ENCODE results near the gene TNS3.
A peak's percentile ranks its signal among the peaks of the same experiment; 100 is the strongest.

TNS3 gene

DNA sequence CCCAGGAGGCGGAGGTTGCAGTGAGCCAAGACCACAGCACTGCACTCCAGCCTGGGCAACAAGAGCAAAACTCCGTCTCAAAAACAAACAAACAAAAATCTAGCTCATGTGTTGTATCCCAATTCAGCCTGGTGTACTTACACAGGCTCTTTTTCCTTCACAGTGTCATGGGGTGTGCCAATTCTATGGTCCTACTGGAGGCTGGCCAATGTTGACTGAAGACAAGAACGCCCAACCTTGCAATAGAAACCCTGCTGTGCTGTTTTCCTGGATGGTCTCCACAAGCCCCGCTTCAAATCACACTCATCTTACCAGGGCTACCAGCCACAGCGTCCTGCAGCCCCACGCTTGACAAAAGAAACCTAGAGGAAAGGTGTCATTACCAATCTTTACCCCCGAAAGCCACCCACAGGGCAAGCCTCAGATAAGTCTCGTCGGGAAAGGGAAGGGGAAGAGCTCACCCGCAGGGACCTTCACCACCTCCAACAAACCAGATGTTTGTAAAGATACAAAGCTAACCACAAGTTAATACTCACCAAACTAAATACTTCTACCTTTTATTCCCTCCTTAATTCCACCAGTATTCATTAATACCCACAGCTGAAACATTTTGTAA lies 64.8 kb downstream of the TNS3 start:
- 0% methylated on average over 2 of the region's 10 CpGs for WGBS (ENCODE audit: insufficient coverage)
- POLR2A ChIA-PET: interaction anchor here (0.6 to 1.4 kb wide), 3 partner anchors 34 to 54 kb away, joined by 4 to 7 read pairs (median 4); no protein-coding TSS in a partner anchor

DNA sequence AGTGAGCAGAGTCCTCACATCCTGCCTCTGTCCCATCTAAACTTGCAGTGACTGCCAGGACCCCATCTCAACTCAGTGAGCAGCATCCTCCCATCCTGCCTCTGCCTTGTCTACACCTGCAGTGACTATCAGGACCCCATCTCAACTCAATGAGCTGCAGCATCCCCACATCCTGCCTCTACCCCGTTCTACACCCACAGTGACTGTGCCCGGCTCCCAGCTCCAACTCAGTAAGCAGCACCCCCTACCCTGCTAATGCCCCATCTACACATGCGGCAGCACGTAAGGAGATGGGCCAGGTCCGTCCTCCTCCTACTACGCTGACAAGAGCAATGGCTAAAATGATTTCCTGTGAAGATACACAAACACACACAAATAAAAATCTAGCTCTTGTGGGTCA lies 65.5 kb downstream of the TNS3 start:
- no peaks in the 10 kb centered on the region for H3K9me3 ChIP-seq (ENCODE audit: control extremely low read depth in 1 of 5, control insufficient read depth in 4 of 5, insufficient read depth in 2 of 5, low read depth in 1 of 5, low read length in 4 of 5)
- peak in 1 of 3 donors; percentile 33 for DNase-seq
- H3K27ac ChIP-seq (ENCODE audit: insufficient read depth in 1 of 2, low read depth in 1 of 2, low read length in 2 of 2, poor library complexity in 1 of 2, severe bottlenecking in 2 of 2): no peak overlapping the region
- CTCF ChIA-PET: interaction anchor here (0.7 to 2.2 kb wide), 11 partner anchors 9 to 65 kb away, joined by 3 to 15 read pairs (median 3); partner anchors contain the start of gene TNS3
- H3K36me3 ChIP-seq (ENCODE audit: control insufficient read depth in 4 of 4, insufficient read depth in 4 of 4, low read length in 3 of 4): peaks cover 2 to 31% (median 15%) of the 10 kb centered on the region in 4 experiments
- 60% methylated on average over 2 of the region's 6 CpGs for WGBS (ENCODE audit: insufficient coverage)
- POLR2A ChIA-PET: interaction anchor here (0.6 to 1.4 kb wide), 2 partner anchors 34 to 52 kb away, joined by 4 to 7 read pairs; no protein-coding TSS in a partner anchor
- H3K4me3 ChIP-seq (ENCODE audit: control insufficient read depth in 1 of 7, extremely low read depth in 1 of 7, insufficient read depth in 4 of 7, low read depth in 2 of 7, low read length in 6 of 7): peak overlapping the region in 1 of 7 experiments; percentile 11
- no peaks in the 10 kb centered on the region for H3K27me3 ChIP-seq (replicated peaks in 2 of 5; ENCODE audit: control insufficient read depth in 4 of 5, insufficient read depth in 5 of 5, low read length in 4 of 5)
- H3K4me1 ChIP-seq (ENCODE audit: control extremely low read depth in 1 of 4, control insufficient read depth in 4 of 4, insufficient read depth in 4 of 4, low read length in 3 of 4): peaks cover 12 to 79% (median 54%) of the 10 kb centered on the region in 4 experiments

More for the DNA sequence above, 64.8 kb downstream of the TNS3 start:
- Histone ChIP-seq H3K9me3 (ENCODE audit: control extremely low read depth in 1 of 5, control insufficient read depth in 4 of 5, insufficient read depth in 2 of 5, low read depth in 1 of 5, low read length in 4 of 5) (no peaks in the 10 kb centered on the region), H3K4me3 (ENCODE audit: control insufficient read depth in 1 of 7, extremely low read depth in 1 of 7, insufficient read depth in 4 of 7, low read depth in 2 of 7, low read length in 6 of 7) (peak overlapping the region in 4 of 7 experiments; percentile 8 to 45 (median 36)), H3K27me3 (replicated peaks in 2 of 5; ENCODE audit: control insufficient read depth in 4 of 5, insufficient read depth in 5 of 5, low read length in 4 of 5) (no peaks in the 10 kb centered on the region), H3K27ac (ENCODE audit: insufficient read depth in 1 of 2, low read depth in 1 of 2, low read length in 2 of 2, poor library complexity in 1 of 2, severe bottlenecking in 2 of 2) (no peak overlapping the region), H3K36me3 (ENCODE audit: control insufficient read depth in 4 of 4, insufficient read depth in 4 of 4, low read length in 3 of 4) (peaks cover 3 to 29% (median 13%) of the 10 kb centered on the region in 4 experiments), H3K4me1 (ENCODE audit: control extremely low read depth in 1 of 4, control insufficient read depth in 4 of 4, insufficient read depth in 4 of 4, low read length in 3 of 4) (peaks cover 12 to 73% (median 52%) of the 10 kb centered on the region in 4 experiments)
- peak; percentile 82 to 95 (median 93) for DNase-seq
- CTCF ChIA-PET: interaction anchor here (0.7 to 2.2 kb wide), 10 partner anchors 10 to 65 kb away, joined by 3 to 15 read pairs (median 4); partner anchors contain the start of gene TNS3

DNA sequence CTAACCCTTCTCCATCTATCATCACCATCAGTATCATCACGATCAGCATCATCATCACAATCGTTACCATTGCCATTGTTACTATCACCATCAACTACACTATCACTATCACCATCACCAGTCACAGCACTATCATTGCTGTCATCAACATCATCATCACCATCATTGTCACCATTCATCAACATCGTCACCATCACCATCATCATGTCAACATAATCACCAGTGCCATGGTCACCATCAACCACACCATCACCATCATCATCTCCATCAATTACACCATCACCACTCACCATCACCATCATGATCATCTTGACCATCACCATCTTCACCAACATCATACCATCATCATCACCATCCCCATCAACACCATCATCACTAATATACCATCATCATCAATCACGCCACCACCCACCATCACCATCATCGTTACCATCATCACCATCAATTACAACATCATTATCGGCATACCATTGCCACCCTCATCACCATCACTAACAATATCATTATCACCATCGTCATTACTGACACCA lies 66.5 kb downstream of the TNS3 start:
- CTCF ChIA-PET: interaction anchor here (1.5 to 2.2 kb wide), 3 partner anchors 8 to 64 kb away, joined by 3 to 15 read pairs (median 8); no protein-coding TSS in a partner anchor
- H3K4me1 ChIP-seq (ENCODE audit: control extremely low read depth in 1 of 4, control insufficient read depth in 4 of 4, insufficient read depth in 4 of 4, low read length in 3 of 4): peaks cover 12 to 69% (median 51%) of the 10 kb centered on the region in 4 experiments

DNA sequence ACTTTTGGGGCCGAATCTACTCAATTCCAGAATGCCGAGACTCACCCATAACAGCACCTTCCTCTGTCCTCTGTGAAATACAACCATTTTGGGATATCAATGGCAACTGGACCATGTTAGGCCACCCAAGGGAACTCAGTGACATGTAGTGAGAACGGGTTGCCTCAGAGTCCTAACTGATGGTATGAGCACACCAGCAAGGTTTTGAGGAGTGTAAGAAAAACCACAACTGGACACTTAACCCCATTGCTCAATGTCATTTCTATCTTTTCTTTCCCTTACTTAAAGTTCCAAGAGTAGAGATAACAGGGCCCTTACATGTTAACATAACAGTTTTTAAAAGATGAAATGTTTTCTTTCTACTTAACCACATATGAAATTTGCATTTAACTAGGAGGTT lies 67.1 kb downstream of the TNS3 start:
- WGBS (ENCODE audit: insufficient coverage): 80% methylated on average over 1 of the region's 3 CpGs
- no peaks in the 10 kb centered on the region for H3K27me3 ChIP-seq (replicated peaks in 2 of 5; ENCODE audit: control insufficient read depth in 4 of 5, insufficient read depth in 5 of 5, low read length in 4 of 5)
- ChIA-PET CTCF (no interaction called here), POLR2A (no interaction called here)
- no peaks in the 10 kb centered on the region for H3K9me3 ChIP-seq (ENCODE audit: control extremely low read depth in 1 of 5, control insufficient read depth in 4 of 5, insufficient read depth in 2 of 5, low read depth in 1 of 5, low read length in 4 of 5)
- H3K4me3 ChIP-seq (ENCODE audit: control insufficient read depth in 1 of 7, extremely low read depth in 1 of 7, insufficient read depth in 4 of 7, low read depth in 2 of 7, low read length in 6 of 7): no peak overlapping the region
- no peak overlapping the region for H3K27ac ChIP-seq (ENCODE audit: insufficient read depth in 1 of 2, low read depth in 1 of 2, low read length in 2 of 2, poor library complexity in 1 of 2, severe bottlenecking in 2 of 2)
- H3K36me3 ChIP-seq (ENCODE audit: control insufficient read depth in 4 of 4, insufficient read depth in 4 of 4, low read length in 3 of 4): peaks cover 0 to 23% (median 11%) of the 10 kb centered on the region in 4 experiments
- no peak for DNase-seq
- peaks cover 12 to 66% (median 50%) of the 10 kb centered on the region in 4 experiments for H3K4me1 ChIP-seq (ENCODE audit: control extremely low read depth in 1 of 4, control insufficient read depth in 4 of 4, insufficient read depth in 4 of 4, low read length in 3 of 4)

More for the DNA sequence above, 66.5 kb downstream of the TNS3 start:
- no peak for DNase-seq
- H3K27ac ChIP-seq (ENCODE audit: insufficient read depth in 1 of 2, low read depth in 1 of 2, low read length in 2 of 2, poor library complexity in 1 of 2, severe bottlenecking in 2 of 2): no peak overlapping the region
- 98% methylated on average over 7 of the region's 7 CpGs for WGBS (ENCODE audit: insufficient coverage)
- H3K27me3 ChIP-seq (replicated peaks in 2 of 5; ENCODE audit: control insufficient read depth in 4 of 5, insufficient read depth in 5 of 5, low read length in 4 of 5): no peaks in the 10 kb centered on the region
- POLR2A ChIA-PET: no interaction called here
- H3K4me3 ChIP-seq (ENCODE audit: control insufficient read depth in 1 of 7, extremely low read depth in 1 of 7, insufficient read depth in 4 of 7, low read depth in 2 of 7, low read length in 6 of 7): no peak overlapping the region
- H3K9me3 ChIP-seq (ENCODE audit: control extremely low read depth in 1 of 5, control insufficient read depth in 4 of 5, insufficient read depth in 2 of 5, low read depth in 1 of 5, low read length in 4 of 5): no peaks in the 10 kb centered on the region
- H3K36me3 ChIP-seq (ENCODE audit: control insufficient read depth in 4 of 4, insufficient read depth in 4 of 4, low read length in 3 of 4): peaks cover 0 to 22% (median 11%) of the 10 kb centered on the region in 4 experiments

DNA sequence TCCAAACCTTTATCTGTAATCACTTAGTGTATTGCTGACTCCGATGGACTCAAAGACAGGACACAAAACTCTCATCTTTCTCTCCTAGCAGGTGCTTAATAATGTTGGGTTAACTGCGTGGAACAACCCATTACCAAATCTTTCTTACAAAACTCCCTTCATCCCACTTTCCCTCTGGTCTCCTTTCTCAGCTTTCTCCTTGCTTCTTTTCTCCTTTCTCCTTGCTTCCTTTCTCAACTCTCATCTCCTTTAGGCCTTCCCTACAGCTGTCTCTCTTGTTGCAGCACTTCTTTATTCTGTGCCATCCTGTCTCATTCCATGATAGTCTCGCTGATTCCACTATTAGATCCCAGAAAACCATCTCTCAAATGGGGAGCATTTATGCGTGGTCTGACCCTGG lies 67.5 kb downstream of the TNS3 start:
- CTCF ChIA-PET: interaction anchor here (2.8 kb wide), 1 partner anchor 12 kb away, joined by 22 read pairs; no protein-coding TSS in a partner anchor
- H3K4me3 ChIP-seq (ENCODE audit: control insufficient read depth in 1 of 7, extremely low read depth in 1 of 7, insufficient read depth in 4 of 7, low read depth in 2 of 7, low read length in 6 of 7): peak overlapping the region in 1 of 7 experiments; percentile 8
- WGBS (ENCODE audit: insufficient coverage): 97% methylated on average over 4 of the region's 4 CpGs
- H3K27ac ChIP-seq (ENCODE audit: insufficient read depth in 1 of 2, low read depth in 1 of 2, low read length in 2 of 2, poor library complexity in 1 of 2, severe bottlenecking in 2 of 2): no peak overlapping the region
- H3K36me3 ChIP-seq (ENCODE audit: control insufficient read depth in 4 of 4, insufficient read depth in 4 of 4, low read length in 3 of 4): peaks cover 0 to 25% (median 13%) of the 10 kb centered on the region in 4 experiments
- peaks cover 0 to 1% (median 0%) of the 10 kb centered on the region in 5 experiments for H3K9me3 ChIP-seq (ENCODE audit: control extremely low read depth in 1 of 5, control insufficient read depth in 4 of 5, insufficient read depth in 2 of 5, low read depth in 1 of 5, low read length in 4 of 5)
- no peak for DNase-seq
- no peaks in the 10 kb centered on the region for H3K27me3 ChIP-seq (replicated peaks in 2 of 5; ENCODE audit: control insufficient read depth in 4 of 5, insufficient read depth in 5 of 5, low read length in 4 of 5)
- peaks cover 12 to 66% (median 50%) of the 10 kb centered on the region in 4 experiments for H3K4me1 ChIP-seq (ENCODE audit: control extremely low read depth in 1 of 4, control insufficient read depth in 4 of 4, insufficient read depth in 4 of 4, low read length in 3 of 4)
- POLR2A ChIA-PET: interaction anchor here (1.3 kb wide), 1 partner anchor 10 kb away, joined by 3 read pairs; no protein-coding TSS in a partner anchor

DNA sequence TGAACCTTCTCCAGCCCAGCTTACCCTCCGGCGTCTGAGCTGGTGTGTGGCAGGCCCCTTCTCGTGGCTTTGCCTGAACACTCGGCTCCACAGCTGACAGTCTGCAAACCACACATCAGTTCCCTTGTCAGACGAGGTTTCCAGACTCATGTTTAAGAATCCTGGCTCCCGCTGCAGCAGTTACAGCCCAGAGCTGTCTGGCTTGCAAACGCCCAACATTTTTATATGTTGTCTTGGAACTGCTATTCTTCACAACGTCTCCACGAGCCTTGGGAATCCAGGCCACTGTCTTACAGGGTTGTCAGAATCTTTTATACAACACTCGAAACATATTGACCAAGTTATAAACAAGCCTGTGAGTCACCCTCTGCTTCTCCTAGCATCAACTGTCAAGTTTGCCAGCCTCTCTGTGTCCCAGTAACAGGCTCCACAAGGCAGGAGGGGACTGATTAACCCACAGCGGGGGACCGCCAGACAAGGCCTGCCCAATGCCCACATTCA lies 68.1 kb downstream of the TNS3 start:
- peaks cover 0 to 30% (median 16%) of the 10 kb centered on the region in 4 experiments for H3K36me3 ChIP-seq (ENCODE audit: control insufficient read depth in 4 of 4, insufficient read depth in 4 of 4, low read length in 3 of 4)
- H3K27me3 ChIP-seq (replicated peaks in 2 of 5; ENCODE audit: control insufficient read depth in 4 of 5, insufficient read depth in 5 of 5, low read length in 4 of 5): no peaks in the 10 kb centered on the region
- peaks cover 12 to 64% (median 51%) of the 10 kb centered on the region in 4 experiments for H3K4me1 ChIP-seq (ENCODE audit: control extremely low read depth in 1 of 4, control insufficient read depth in 4 of 4, insufficient read depth in 4 of 4, low read length in 3 of 4)
- ChIA-PET POLR2A (interaction anchor here (0.9 to 1.3 kb wide), 3 partner anchors 9 to 65 kb away, joined by 3 read pairs; no protein-coding TSS in a partner anchor), CTCF (interaction anchor here (0.7 to 2.8 kb wide), 3 partner anchors 12 to 30 kb away, joined by 3 to 22 read pairs (median 8); no protein-coding TSS in a partner anchor)
- H3K9me3 ChIP-seq (ENCODE audit: control extremely low read depth in 1 of 5, control insufficient read depth in 4 of 5, insufficient read depth in 2 of 5, low read depth in 1 of 5, low read length in 4 of 5): peaks cover 0 to 6% (median 0%) of the 10 kb centered on the region in 5 experiments
- peak overlapping the region in 3 of 7 experiments; percentile 1 to 8 (median 8) for H3K4me3 ChIP-seq (ENCODE audit: control insufficient read depth in 1 of 7, extremely low read depth in 1 of 7, insufficient read depth in 4 of 7, low read depth in 2 of 7, low read length in 6 of 7)
- H3K27ac ChIP-seq (ENCODE audit: insufficient read depth in 1 of 2, low read depth in 1 of 2, low read length in 2 of 2, poor library complexity in 1 of 2, severe bottlenecking in 2 of 2): peak overlapping the region; percentile 12 to 15
- DNase-seq: peak in 2 of 3 donors; percentile 79 to 89
- 22% methylated on average over 12 of the region's 12 CpGs for WGBS (ENCODE audit: insufficient coverage)
